Thyroid gland (tissue), 4 donors: ENCODE measurements around the gene MTFMT.

Experiments
- CTCF ChIP-seq, 6 experiments: fragments of 200-600 bp in 3 of 6; fragments of 450-650 bp in 3 of 6; sonication (generic) in 3 of 6; IDR thresholded peaks; one replicate each; pipeline ENCODE4 v1.5.1; 2016 to 2019; ENCODE audit warnings: antibody characterized with exemption in 6 of 6, mild to moderate bottlenecking in 2 of 6, inconsistent platforms in 1 of 6, moderate library complexity in 1 of 6
- POLR2A ChIP-seq, 2 donors: fragments of 450-650 bp; IDR thresholded peaks; one replicate each; pipeline ENCODE4 v1.6.1; 2017; ENCODE audit warnings: antibody characterized with exemption in 2 of 2, mild to moderate bottlenecking in 2 of 2, moderate library complexity in 1 of 2

GRCh38 chr15:65059369-65059750 is 29.9 kb upstream of the MTFMT start:
- TF ChIP-seq CTCF (IDR thresholded peaks at IDR 0.05), result no peak
- no peak for TF ChIP-seq POLR2A (IDR thresholded peaks at IDR 0.05)
